ENCODE results near the gene LZIC. TPM values are rescaled to one million over a fixed set of nuclear protein-coding genes. Genes with fewer than 3 reads are reported as not detected.

The LZIC gene
- total RNA-seq, 2 experiments from 2014 or later: 23.9 to 24.2 TPM

DNA sequence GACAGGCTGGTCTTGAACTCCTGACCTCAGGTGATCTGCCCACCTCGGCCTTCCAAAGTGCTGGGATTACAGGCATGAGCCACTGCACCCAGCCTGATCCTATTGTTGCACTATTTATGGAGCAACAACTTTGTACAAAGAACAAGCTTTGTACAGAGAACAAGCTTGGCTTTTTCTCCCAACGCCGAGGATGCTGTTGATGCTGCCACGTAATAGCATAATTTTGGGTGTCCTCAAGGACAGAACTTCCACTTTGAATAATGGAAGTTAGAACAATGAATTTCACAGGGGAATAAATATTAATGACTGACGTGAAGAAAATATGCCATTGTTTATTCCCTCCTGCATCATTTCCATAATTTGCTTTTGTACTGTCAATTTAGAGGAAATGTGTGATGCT lies 41.1 kb upstream of the LZIC start:
- H3K36me3 Mint-ChIP-seq (ENCODE audit: low read depth): peaks cover 8% of the 10 kb centered on the region
- ChIA-PET CTCF (no interaction called here), POLR2A (no interaction called here)
- no peaks in the 10 kb centered on the region for H3K9me3 Mint-ChIP-seq
- no peaks in the 10 kb centered on the region for H3K27me3 Mint-ChIP-seq
- H3K27ac Mint-ChIP-seq: no peak overlapping the region
- intact Hi-C loops (cut with micrococcal nuclease): no loop called here
- ATAC-seq (no peak), DNase-seq (no peak)
- H3K4me3 Mint-ChIP-seq: no peak overlapping the region
- no peaks in the 10 kb centered on the region for H3K4me1 Mint-ChIP-seq (ENCODE audit: low read depth)
- TF ChIP-seq, protein P1, sequence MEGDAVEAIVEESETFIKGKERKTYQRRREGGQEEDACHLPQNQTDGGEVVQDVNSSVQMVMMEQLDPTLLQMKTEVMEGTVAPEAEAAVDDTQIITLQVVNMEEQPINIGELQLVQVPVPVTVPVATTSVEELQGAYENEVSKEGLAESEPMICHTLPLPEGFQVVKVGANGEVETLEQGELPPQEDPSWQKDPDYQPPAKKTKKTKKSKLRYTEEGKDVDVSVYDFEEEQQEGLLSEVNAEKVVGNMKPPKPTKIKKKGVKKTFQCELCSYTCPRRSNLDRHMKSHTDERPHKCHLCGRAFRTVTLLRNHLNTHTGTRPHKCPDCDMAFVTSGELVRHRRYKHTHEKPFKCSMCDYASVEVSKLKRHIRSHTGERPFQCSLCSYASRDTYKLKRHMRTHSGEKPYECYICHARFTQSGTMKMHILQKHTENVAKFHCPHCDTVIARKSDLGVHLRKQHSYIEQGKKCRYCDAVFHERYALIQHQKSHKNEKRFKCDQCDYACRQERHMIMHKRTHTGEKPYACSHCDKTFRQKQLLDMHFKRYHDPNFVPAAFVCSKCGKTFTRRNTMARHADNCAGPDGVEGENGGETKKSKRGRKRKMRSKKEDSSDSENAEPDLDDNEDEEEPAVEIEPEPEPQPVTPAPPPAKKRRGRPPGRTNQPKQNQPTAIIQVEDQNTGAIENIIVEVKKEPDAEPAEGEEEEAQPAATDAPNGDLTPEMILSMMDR (IDR thresholded peaks at IDR 0.05): no peak

DNA sequence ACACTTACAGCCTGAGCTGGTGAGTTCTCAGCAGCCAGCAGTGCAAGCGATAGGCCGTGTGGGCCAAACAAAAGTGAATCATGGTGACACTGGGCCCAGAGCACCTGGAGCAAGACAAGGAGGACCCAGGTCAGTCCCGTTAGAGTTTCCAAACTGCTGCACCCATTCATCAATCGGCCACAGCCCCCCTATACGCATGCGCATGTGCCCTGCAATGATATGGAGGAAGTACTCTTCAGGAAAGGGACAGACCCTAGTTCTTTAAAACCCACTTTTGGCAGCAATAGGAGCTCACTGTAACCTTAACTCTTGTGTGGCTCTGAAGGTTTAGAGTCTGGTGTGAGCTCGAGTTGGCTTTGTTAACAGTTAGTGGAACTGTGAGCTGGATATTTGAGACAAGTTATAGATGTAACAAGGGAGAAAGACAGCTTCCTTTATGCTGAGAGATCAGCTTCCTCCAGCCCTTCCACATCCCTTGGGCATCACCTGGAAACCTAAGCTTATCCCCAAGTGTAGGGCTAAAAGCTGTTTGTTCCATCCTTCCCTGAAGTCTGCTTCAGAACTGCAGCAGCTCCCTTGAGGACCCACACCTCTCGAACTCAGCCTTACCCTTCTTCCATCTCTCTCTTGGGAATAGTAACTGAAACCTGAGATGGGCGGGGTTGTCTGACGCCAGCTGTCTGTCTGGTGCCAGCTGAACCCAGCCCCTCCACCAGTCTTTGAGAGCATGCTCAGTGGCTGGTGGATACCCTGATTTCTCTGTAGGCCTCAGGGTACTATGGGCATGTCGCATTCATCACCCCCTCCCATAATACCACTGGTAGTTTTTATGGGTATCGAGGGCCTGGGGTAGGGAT lies 17.7 kb upstream of the LZIC start:
- POLR2A ChIA-PET: no interaction called here
- CTCF ChIA-PET: interaction anchor here (1.8 kb wide), 1 partner anchor 11 kb away, joined by 9 read pairs; no protein-coding TSS in a partner anchor
- H3K9me3 Mint-ChIP-seq: no peaks in the 10 kb centered on the region
- DNase-seq (no peak), ATAC-seq (no peak)
- H3K27me3 Mint-ChIP-seq: no peaks in the 10 kb centered on the region
- TF ChIP-seq, protein P1 (IDR thresholded peaks at IDR 0.05): no peak
- intact Hi-C loops (cut with micrococcal nuclease): no loop called here
- no peak overlapping the region for H3K4me3 Mint-ChIP-seq
- no peaks in the 10 kb centered on the region for H3K4me1 Mint-ChIP-seq (ENCODE audit: low read depth)
- H3K27ac Mint-ChIP-seq: no peak overlapping the region
- H3K36me3 Mint-ChIP-seq (ENCODE audit: low read depth): no peaks in the 10 kb centered on the region

DNA sequence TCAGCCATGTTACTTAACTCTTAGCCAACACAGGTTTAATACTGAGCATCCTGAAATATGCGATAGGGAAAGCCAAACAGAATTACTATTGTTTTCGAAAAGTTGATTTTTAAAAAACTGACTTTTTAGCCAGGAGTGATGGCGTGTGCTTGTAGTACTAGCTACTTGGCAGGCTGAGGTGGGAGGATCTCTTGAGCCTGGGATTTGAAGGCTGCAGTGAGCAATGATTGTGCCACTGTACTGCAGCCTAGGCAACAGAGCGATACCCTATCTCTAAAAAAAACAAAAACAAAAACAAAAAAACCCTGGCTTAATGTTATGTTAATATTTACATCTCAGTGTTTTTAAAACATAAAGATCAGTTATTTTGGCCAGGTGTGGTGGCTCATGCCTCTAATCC lies 16.8 kb upstream of the LZIC start:
- no peak for ATAC-seq
- CTCF ChIA-PET: interaction anchor here (1.8 kb wide), 1 partner anchor 10 kb away, joined by 9 read pairs; no protein-coding TSS in a partner anchor
- H3K27ac Mint-ChIP-seq: no peak overlapping the region
- H3K4me3 Mint-ChIP-seq: no peak overlapping the region
- H3K9me3 Mint-ChIP-seq: no peaks in the 10 kb centered on the region
- no peaks in the 10 kb centered on the region for H3K36me3 Mint-ChIP-seq (ENCODE audit: low read depth)
- H3K27me3 Mint-ChIP-seq: no peaks in the 10 kb centered on the region
- POLR2A ChIA-PET: no interaction called here
- TF ChIP-seq, protein P1 (IDR thresholded peaks at IDR 0.05): no peak
- intact Hi-C loops (cut with micrococcal nuclease): no loop called here
- DNase-seq: no peak
- H3K4me1 Mint-ChIP-seq (ENCODE audit: low read depth): no peaks in the 10 kb centered on the region

DNA sequence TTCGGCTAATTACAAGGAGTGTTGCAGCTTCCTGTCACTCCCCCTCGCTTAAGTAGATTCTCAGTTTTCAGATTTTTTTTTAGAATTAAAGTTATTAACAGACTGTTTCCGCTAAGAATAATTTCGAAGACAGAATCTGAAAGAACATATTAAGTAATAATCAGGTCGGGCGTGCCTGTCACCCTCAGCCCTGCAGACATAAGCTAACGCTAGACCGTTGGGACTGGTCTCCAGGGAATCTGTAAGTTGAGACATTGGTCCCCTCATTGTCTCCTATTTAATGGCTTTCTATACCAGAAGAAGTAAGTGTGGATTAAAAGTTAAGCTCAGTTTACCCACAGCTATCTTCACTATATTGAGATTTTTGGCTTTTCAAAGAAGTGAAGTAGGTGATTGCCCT lies 14.5 kb upstream of the LZIC start:
- TF ChIP-seq, protein P1 (IDR thresholded peaks at IDR 0.05): no peak
- no peak for ATAC-seq
- ChIA-PET POLR2A (interaction anchor here (1.0 kb wide), 1 partner anchor 14 kb away, joined by 3 read pairs; the partner anchor contains the start of genes LZIC and NMNAT1), CTCF (interaction anchor here (1.1 kb wide), 1 partner anchor 14 kb away, joined by 3 read pairs; the partner anchor contains the start of genes LZIC and NMNAT1)
- no peaks in the 10 kb centered on the region for H3K36me3 Mint-ChIP-seq (ENCODE audit: low read depth)
- no peak for DNase-seq
- no peaks in the 10 kb centered on the region for H3K9me3 Mint-ChIP-seq
- intact Hi-C loops (cut with micrococcal nuclease): no loop called here
- H3K27me3 Mint-ChIP-seq: no peaks in the 10 kb centered on the region
- H3K4me1 Mint-ChIP-seq (ENCODE audit: low read depth): no peaks in the 10 kb centered on the region
- H3K4me3 Mint-ChIP-seq: no peak overlapping the region
- H3K27ac Mint-ChIP-seq: no peak overlapping the region

DNA sequence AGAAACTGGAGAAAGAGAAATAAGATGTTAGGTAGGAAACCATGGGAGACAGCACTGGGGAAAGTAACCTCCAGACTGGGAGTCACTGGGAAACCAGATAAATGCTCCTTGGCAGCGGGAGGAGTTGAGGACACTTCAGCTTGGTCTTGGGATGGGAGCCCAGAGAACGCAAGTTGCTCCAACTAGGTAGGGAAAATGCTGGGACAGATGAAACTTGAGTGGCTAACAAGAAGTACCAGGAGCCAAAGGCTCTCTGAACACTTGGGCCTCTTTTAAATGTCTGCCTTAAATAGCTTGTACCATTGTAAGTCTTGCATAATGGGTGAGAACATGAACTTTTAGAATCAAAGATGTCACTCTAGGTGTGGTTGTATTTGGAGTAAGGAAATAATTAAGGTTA lies 3.1 kb upstream of the LZIC start:
- intact Hi-C loops (cut with micrococcal nuclease): loop anchor here (10.0 kb wide), 1 partner anchor 88 kb away; the partner anchor contains the start of gene UBE4B
- H3K27ac Mint-ChIP-seq: no peak overlapping the region
- ChIA-PET CTCF (interaction anchor here (1.1 to 8.3 kb wide), 2 partner anchors 71 to 76 kb away, joined by 3 to 68 read pairs; no protein-coding TSS in a partner anchor), POLR2A (no interaction called here)
- TF ChIP-seq, protein P1 (IDR thresholded peaks at IDR 0.05): no peak
- no peak overlapping the region for H3K4me3 Mint-ChIP-seq
- no peaks in the 10 kb centered on the region for H3K27me3 Mint-ChIP-seq
- peaks cover 12% of the 10 kb centered on the region for H3K36me3 Mint-ChIP-seq (ENCODE audit: low read depth)
- no peak for DNase-seq
- peaks cover 24% of the 10 kb centered on the region for H3K4me1 Mint-ChIP-seq (ENCODE audit: low read depth)
- no peak for ATAC-seq
- no peaks in the 10 kb centered on the region for H3K9me3 Mint-ChIP-seq

All from activated CD8-positive, alpha-beta T cell treated with anti-CD3 and anti-CD28 coated beads for 36 hours (primary cell).